Adrenal gland (tissue), 12 donors: Measurements from ENCODE around the gene SLC46A3. TPM values are rescaled to one million over a fixed set of nuclear protein-coding genes. Genes with fewer than 3 reads are reported as not detected.

Experiments
- DNase-seq, 7 donors: peaks; one replicate each; pipeline ENCODE4 v3.0.0-alpha.2; 2019 to 2020
- H3K27ac ChIP-seq, 5 donors: fragments of 200-600 bp; sonication (generic) in 4 of 5; 1 replicate in 3 of 5; 2 replicates in 2 of 5; pipeline versions ENCODE4 v1.5.1 to v1.8.0; 2016 to 2020; ENCODE audit warnings: mild to moderate bottlenecking in 1 of 5
- H3K27me3 ChIP-seq: fragments of 200-600 bp; 2 replicates; pipeline ENCODE4 v1.8.0; 2021
- H3K36me3 ChIP-seq, 2 donors: fragments of 200-600 bp; replicated peaks in 1 of 2; 1 replicate in 1 of 2; 2 replicates in 1 of 2; pipeline versions ENCODE4 v1.5.1 to v1.8.0; 2018 to 2022
- H3K4me1 ChIP-seq, 2 donors: fragments of 200-600 bp; replicated peaks in 1 of 2; 1 replicate in 1 of 2; 2 replicates in 1 of 2; pipeline versions ENCODE4 v1.5.1 to v1.8.0; 2018 to 2021
- H3K4me3 ChIP-seq, 4 donors: fragments of 200-600 bp; sonication (generic) in 3 of 4; one replicate each; pipeline ENCODE4 v1.5.1; 2016 to 2018
- H3K9me3 ChIP-seq, 3 donors: fragments of 200-600 bp; sonication (generic) in 1 of 3; replicated peaks in 1 of 3; 1 replicate in 2 of 3; 2 replicates in 1 of 3; pipeline versions ENCODE4 v1.5.1 to v1.8.0; 2016 to 2021
- POLR2A ChIP-seq, 2 donors: fragments of 450-650 bp; IDR thresholded peaks; one replicate each; pipeline ENCODE4 v1.6.1; 2017; ENCODE audit warnings: antibody characterized with exemption in 2 of 2, mild to moderate bottlenecking in 2 of 2, moderate library complexity in 1 of 2
- WGBS, 4 donors: extraction: QIAGEN DNeasy Blood & Tissue Kit in 2 of 4; methylation state at CpG; one replicate each; pipeline versions ENCODE4 v1.1.5 to v1.1.7; 2013 to 2017; 5-methylcytosine and 5-hydroxymethylcytosine counted together
- intact Hi-C, 2 donors: fragments of 100-400 bp; cut with DNase I; formaldehyde crosslinking; loops; one replicate each; pipeline versions ENCODE4 v1.14.1 to v1.15.0; 2022 to 2023
- polyA plus RNA-seq, 3 donors: library from polyadenylated mRNA; stranded (reverse); fragments of 200-250 nt in 2 of 3; fragments of 350-450 nt in 1 of 3; fragmentation: Illumina TruSeq in 1 of 3; extraction: RNeasy Lipid Tissue Mini Kit (QIAGEN cat#74804) in 1 of 3; gene quantifications; one replicate each; pipeline ENCODE4 v1.2.3, GENCODE V29; 2013 to 2014
- total RNA-seq, 9 donors: library from RNA; depleted of rRNA in 4 of 9; stranded (reverse); fragments of >200 nt in 4 of 9; fragments of 120-200 nt in 1 of 9; fragmentation: NEBNext Ultra II Directional in 1 of 9; extraction: Animal tissue kit (Norgen Biotek cat#: 25700) in 1 of 9; gene quantifications; one replicate each; pipeline versions ENCODE4 v1.1.0 to v1.2.4, GENCODE V29; 2013 to 2023
- TF ChIP-seq, protein P1 (sequence below), 6 experiments: fragments of 450-650 bp in 4 of 6; fragments of 200-600 bp in 2 of 6; sonication (generic) in 1 of 6; IDR thresholded peaks; 1 replicate in 5 of 6; 2 replicates in 1 of 6; pipeline versions ENCODE4 v1.5.1 to v1.8.0; 2016 to 2021; ENCODE audit warnings: antibody characterized with exemption in 6 of 6, mild to moderate bottlenecking in 2 of 6, moderate library complexity in 1 of 6
- donor health status: healthy with polysubstance abuse.
- donor health status: Bipolar disorder and iron deficiency.
- donor health status: DM: yes; HTN: yes; CAD: no.
- donor health status: DM: no; HTN: no; CAD: no.
- donor health status: DM: no; HTN: no; CAD: no.
- donor health status: DM: yes; HTN: yes; CAD: no.

SLC46A3 gene
- total and polyA plus RNA-seq, 12 donors = 10.1 to 87.4 (median 32.6) TPM

GRCh38 chr13:28671126-28671792 is 47.5 kb downstream of the SLC46A3 start:
- peaks cover 0 to 8% of the 10 kb centered on the region in 2 donors for H3K4me1 ChIP-seq
- no peak overlapping the region for H3K4me3 ChIP-seq
- peak overlapping the region in 1 of 5 donors; percentile 38 for H3K27ac ChIP-seq
- no peaks in the 10 kb centered on the region for H3K9me3 ChIP-seq
- intact Hi-C loops = no loop called here
- DNase-seq = no peak
- peaks cover 0 to 98% of the 10 kb centered on the region in 2 donors for H3K36me3 ChIP-seq
- no peak for TF ChIP-seq POLR2A (IDR thresholded peaks at IDR 0.05)
- TF ChIP-seq, protein P1, sequence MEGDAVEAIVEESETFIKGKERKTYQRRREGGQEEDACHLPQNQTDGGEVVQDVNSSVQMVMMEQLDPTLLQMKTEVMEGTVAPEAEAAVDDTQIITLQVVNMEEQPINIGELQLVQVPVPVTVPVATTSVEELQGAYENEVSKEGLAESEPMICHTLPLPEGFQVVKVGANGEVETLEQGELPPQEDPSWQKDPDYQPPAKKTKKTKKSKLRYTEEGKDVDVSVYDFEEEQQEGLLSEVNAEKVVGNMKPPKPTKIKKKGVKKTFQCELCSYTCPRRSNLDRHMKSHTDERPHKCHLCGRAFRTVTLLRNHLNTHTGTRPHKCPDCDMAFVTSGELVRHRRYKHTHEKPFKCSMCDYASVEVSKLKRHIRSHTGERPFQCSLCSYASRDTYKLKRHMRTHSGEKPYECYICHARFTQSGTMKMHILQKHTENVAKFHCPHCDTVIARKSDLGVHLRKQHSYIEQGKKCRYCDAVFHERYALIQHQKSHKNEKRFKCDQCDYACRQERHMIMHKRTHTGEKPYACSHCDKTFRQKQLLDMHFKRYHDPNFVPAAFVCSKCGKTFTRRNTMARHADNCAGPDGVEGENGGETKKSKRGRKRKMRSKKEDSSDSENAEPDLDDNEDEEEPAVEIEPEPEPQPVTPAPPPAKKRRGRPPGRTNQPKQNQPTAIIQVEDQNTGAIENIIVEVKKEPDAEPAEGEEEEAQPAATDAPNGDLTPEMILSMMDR (IDR thresholded peaks at IDR 0.05) = no peak
- no peaks in the 10 kb centered on the region for H3K27me3 ChIP-seq

DNA sequence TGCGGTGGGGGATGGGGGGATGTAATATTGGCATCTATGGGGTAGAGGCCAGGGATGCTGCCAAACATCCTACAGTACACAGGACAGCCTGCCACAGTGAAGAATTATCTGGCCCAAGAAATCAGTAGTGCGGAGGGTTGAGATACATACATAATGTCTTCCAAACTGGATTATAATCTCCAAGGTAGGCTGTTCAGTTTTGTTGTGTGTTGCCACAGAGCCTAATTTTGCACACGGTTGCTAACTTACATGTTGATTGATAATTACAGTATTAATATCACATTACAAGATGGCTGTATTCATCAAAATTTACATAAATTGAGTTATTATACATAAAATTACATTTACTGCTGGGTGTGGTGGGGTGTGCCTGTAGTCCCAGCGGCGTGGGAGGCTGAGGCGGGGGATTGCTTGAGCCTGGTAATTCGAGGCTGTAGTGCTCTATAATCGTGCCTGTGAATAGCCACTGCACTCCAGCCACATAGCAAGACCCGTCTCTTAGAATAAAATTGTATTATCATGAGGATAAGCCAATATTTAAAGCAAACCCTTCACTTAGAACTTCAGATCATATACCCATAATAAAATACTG is 51.8 kb downstream of the SLC46A3 start:
- DNase-seq = no peak
- TF ChIP-seq, protein P1 (IDR thresholded peaks at IDR 0.05) = no peak
- no peak for TF ChIP-seq POLR2A (IDR thresholded peaks at IDR 0.05)
- 88 to 94% (median 92%) methylated on average over 9 of the region's 9 CpGs for WGBS, 4 donors
- intact Hi-C loops = no loop called here
- Histone ChIP-seq H3K27me3 (no peaks in the 10 kb centered on the region), H3K27ac (no peak overlapping the region), H3K9me3 (no peaks in the 10 kb centered on the region), H3K4me3 (no peak overlapping the region), H3K4me1 (peaks cover 0 to under 1% of the 10 kb centered on the region in 2 donors), H3K36me3 (peaks cover 0 to 98% of the 10 kb centered on the region in 2 donors)

DNA sequence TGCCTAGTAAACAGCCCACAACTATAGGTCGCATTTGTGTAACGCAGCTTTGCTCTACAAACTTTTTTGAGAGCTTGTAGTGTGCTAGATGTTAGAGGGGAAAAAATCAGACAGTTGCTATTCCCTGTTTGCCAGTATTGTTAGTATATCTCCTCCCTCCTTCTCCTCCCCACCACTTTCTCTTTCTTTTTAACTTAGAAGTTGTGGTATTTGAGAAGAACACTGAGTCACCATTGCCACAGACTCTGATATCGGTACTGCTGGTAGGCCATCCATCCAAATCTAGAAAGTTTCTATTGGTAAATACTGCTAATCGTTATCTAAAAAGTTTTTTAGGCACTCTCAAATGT is 59.2 kb downstream of the SLC46A3 start:
- intact Hi-C loops = no loop called here
- 4 to 9% (median 6%) methylated on average over 4 of the region's 4 CpGs for WGBS, 4 donors
- H3K4me1 ChIP-seq = peaks cover 19 to 47% of the 10 kb centered on the region in 2 donors

More for the DNA sequence above, 59.2 kb downstream of the SLC46A3 start:
- H3K27ac ChIP-seq = peak overlapping the region; percentile 84 to 98 (median 95)
- H3K9me3 ChIP-seq = no peaks in the 10 kb centered on the region
- DNase-seq = peak in 1 of 7 donors; percentile 13
- peak overlapping the region; percentile 83 to 95 (median 86) for H3K4me3 ChIP-seq
- no peaks in the 10 kb centered on the region for H3K27me3 ChIP-seq
- peaks cover 0 to 28% of the 10 kb centered on the region in 2 donors for H3K36me3 ChIP-seq
- TF ChIP-seq, protein P1 (IDR thresholded peaks at IDR 0.05) = no peak
- no peak for TF ChIP-seq POLR2A (IDR thresholded peaks at IDR 0.05)
